Endodermal cell (in vitro differentiated cells): ENCODE data around the gene SOX12. TPM values are rescaled to one million over a fixed set of nuclear protein-coding genes. Genes with fewer than 3 reads are reported as not detected.

ENCODE experiments used
- DNase-seq: peaks from one replicate; pipeline ENCODE4 v3.0.0-alpha.2; 2017
- H3K27ac ChIP-seq: 2 replicates; pipeline ENCODE4 v1.5.1; 2013; ENCODE audit warnings: mild to moderate bottlenecking, low read depth, low read length, moderate library complexity
- H3K27me3 ChIP-seq: 2 replicates; pipeline ENCODE4 v1.6.1; 2013; ENCODE audit warnings: mild to moderate bottlenecking, low read length, moderate library complexity; ENCODE audit not compliant: insufficient read depth, control insufficient read depth, poor library complexity, severe bottlenecking
- H3K36me3 ChIP-seq: 2 replicates; pipeline ENCODE4 v1.7.0; 2013; ENCODE audit warnings: mild to moderate bottlenecking, low read length, moderate library complexity; ENCODE audit not compliant: control insufficient read depth, insufficient read depth
- H3K4me1 ChIP-seq: one replicate; pipeline ENCODE4 v1.7.0; 2013; ENCODE audit warnings: low read length; ENCODE audit not compliant: control insufficient read depth, insufficient read depth
- H3K4me3 ChIP-seq: 2 replicates; pipeline ENCODE4 v1.5.1; 2013; ENCODE audit warnings: mild to moderate bottlenecking, low read length, moderate library complexity
- H3K9ac ChIP-seq: 2 replicates; pipeline ENCODE4 v1.6.1; 2013; ENCODE audit warnings: mild to moderate bottlenecking, low read length, moderate library complexity; ENCODE audit not compliant: poor library complexity, severe bottlenecking; ENCODE audit errors: extremely low read depth
- H3K9me3 ChIP-seq: 2 replicates; pipeline ENCODE4 v1.6.1; 2013; ENCODE audit warnings: mild to moderate bottlenecking, low read length, moderate library complexity; ENCODE audit not compliant: control insufficient read depth
- H3K27ac Mint-ChIP-seq: 2 replicates; pipeline ENCODE4 v1.8.0; 2020; ENCODE audit warnings: mixed read lengths
- H3K27me3 Mint-ChIP-seq: 2 replicates; pipeline ENCODE4 v1.8.0; 2021; ENCODE audit warnings: mild to moderate bottlenecking, mixed read lengths; ENCODE audit not compliant: insufficient read depth
- H3K36me3 Mint-ChIP-seq: 2 replicates; pipeline ENCODE4 v1.8.0; 2020; ENCODE audit warnings: low read depth, mixed read lengths
- H3K4me1 Mint-ChIP-seq: 2 replicates; pipeline ENCODE4 v1.8.0; 2020; ENCODE audit warnings: mixed read lengths
- H3K4me3 Mint-ChIP-seq: 2 replicates; pipeline ENCODE4 v1.8.0; 2020; ENCODE audit warnings: mild to moderate bottlenecking, moderate library complexity, mixed read lengths
- H3K9me3 Mint-ChIP-seq: 2 replicates; pipeline ENCODE4 v1.8.0; 2020; ENCODE audit warnings: mild to moderate bottlenecking, mixed read lengths
- WGBS, 2 experiments: methylation state at CpG; one replicate each; pipeline versions ENCODE4 v1.1.5 to v1.1.7; 2013; ENCODE audit warnings: missing lambda C conversion rate in 2 of 2, mixed read lengths in 1 of 2; ENCODE audit not compliant: insufficient coverage in 1 of 2, insufficient read length in 1 of 2; 5-methylcytosine and 5-hydroxymethylcytosine counted together
- total RNA-seq, 2 donors: library from RNA; stranded (reverse); fragmentation: NEBNext Ultra II Directional in 1 of 2; extraction: Animal tissue kit (Norgen Biotek cat#: 25700) in 1 of 2; gene quantifications; 2 replicates in 1 of 2; 3 replicates in 1 of 2; pipeline ENCODE4 v1.2.1, GENCODE V29; 2021
- TF ChIP-seq, protein P1 (sequence below): fragments of 200-600 bp; sonication (generic); conservative IDR thresholded peaks from 2 replicates; pipeline ENCODE4 v1.5.0; 2021; ENCODE audit warnings: antibody characterized with exemption, mild to moderate bottlenecking

The SOX12 gene
- total RNA-seq, 2 donors from 2014 or later = 71.4 to 81.7 TPM

GRCh38 chr20:276620-277495 is 48.5 kb upstream of the SOX12 start:
- no peaks in the 10 kb centered on the region for H3K4me1 ChIP-seq
- H3K9me3 ChIP-seq = no peaks in the 10 kb centered on the region
- peaks cover 7% of the 10 kb centered on the region for H3K27me3 Mint-ChIP-seq
- 95 to 100% methylated on average over 4 to 11 of the region's 12 CpGs for WGBS, 2 experiments
- H3K4me1 Mint-ChIP-seq = peaks cover 2% of the 10 kb centered on the region
- no peaks in the 10 kb centered on the region for H3K27me3 ChIP-seq
- peaks cover 65% of the 10 kb centered on the region for H3K36me3 Mint-ChIP-seq
- no peak overlapping the region for H3K4me3 ChIP-seq
- H3K27ac ChIP-seq = no peak overlapping the region
- peak; percentile 32 for DNase-seq
- no peak overlapping the region for H3K4me3 Mint-ChIP-seq
- peaks cover 29% of the 10 kb centered on the region for H3K36me3 ChIP-seq
- no peak overlapping the region for H3K9ac ChIP-seq
- no peak overlapping the region for H3K27ac Mint-ChIP-seq
- TF ChIP-seq, protein P1, sequence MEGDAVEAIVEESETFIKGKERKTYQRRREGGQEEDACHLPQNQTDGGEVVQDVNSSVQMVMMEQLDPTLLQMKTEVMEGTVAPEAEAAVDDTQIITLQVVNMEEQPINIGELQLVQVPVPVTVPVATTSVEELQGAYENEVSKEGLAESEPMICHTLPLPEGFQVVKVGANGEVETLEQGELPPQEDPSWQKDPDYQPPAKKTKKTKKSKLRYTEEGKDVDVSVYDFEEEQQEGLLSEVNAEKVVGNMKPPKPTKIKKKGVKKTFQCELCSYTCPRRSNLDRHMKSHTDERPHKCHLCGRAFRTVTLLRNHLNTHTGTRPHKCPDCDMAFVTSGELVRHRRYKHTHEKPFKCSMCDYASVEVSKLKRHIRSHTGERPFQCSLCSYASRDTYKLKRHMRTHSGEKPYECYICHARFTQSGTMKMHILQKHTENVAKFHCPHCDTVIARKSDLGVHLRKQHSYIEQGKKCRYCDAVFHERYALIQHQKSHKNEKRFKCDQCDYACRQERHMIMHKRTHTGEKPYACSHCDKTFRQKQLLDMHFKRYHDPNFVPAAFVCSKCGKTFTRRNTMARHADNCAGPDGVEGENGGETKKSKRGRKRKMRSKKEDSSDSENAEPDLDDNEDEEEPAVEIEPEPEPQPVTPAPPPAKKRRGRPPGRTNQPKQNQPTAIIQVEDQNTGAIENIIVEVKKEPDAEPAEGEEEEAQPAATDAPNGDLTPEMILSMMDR = no peak
- peaks cover 3% of the 10 kb centered on the region for H3K9me3 Mint-ChIP-seq

DNA sequence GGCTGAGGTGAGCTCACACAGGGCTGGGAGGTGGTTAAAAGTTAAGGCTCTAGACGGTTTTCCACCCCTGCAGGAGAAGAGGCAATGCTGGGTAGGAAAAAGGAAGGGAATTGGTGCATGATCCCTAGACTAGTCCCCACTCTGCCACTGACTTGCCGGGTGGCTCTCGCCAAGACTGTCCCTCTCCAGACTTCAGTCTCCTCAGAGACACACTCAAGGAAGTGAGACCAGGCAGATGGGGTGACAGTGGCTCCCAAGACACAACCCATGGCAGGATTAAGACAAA is 47.9 kb upstream of the SOX12 start:
- no peak overlapping the region for H3K27ac ChIP-seq
- H3K4me3 Mint-ChIP-seq = no peak overlapping the region
- H3K36me3 Mint-ChIP-seq = peaks cover 63% of the 10 kb centered on the region
- no peaks in the 10 kb centered on the region for H3K4me1 ChIP-seq
- peaks cover 3% of the 10 kb centered on the region for H3K9me3 Mint-ChIP-seq
- no peaks in the 10 kb centered on the region for H3K9me3 ChIP-seq
- H3K9ac ChIP-seq = no peak overlapping the region
- H3K27me3 Mint-ChIP-seq = peaks cover 7% of the 10 kb centered on the region
- peaks cover 6% of the 10 kb centered on the region for H3K4me1 Mint-ChIP-seq
- H3K36me3 ChIP-seq = peaks cover 28% of the 10 kb centered on the region
- H3K27me3 ChIP-seq = no peaks in the 10 kb centered on the region
- H3K4me3 ChIP-seq = no peak overlapping the region
- 42 to 44% methylated on average over 2 of the region's 3 CpGs for WGBS, 2 experiments
- H3K27ac Mint-ChIP-seq = no peak overlapping the region
- TF ChIP-seq, protein P1 = no peak
- DNase-seq = no peak

DNA sequence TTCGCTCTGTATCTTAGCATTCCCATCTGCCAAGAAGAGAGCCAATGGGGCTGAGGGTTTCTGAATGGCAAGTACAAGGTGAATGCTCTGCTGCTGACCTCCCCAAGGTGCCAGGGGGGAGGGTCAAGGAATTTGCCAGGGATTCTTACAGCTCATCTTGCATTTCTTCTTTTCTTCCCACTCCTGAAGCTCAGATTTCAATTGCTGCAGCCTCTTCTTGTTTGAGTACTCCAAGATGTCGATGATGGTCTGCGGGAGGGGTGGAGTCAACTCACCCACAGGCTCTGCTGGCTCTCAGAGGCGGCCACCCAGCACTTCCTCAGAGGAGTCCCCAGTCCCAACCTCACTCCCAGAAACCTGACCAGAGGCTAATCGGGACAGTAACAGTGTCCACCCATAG is 47.2 kb upstream of the SOX12 start:
- Mint-ChIP-seq H3K27ac (no peak overlapping the region), H3K9me3 (peaks cover 3% of the 10 kb centered on the region), H3K27me3 (peaks cover 7% of the 10 kb centered on the region), H3K36me3 (peaks cover 59% of the 10 kb centered on the region), H3K4me3 (peak overlapping the region; percentile 39), H3K4me1 (peaks cover 6% of the 10 kb centered on the region)
- no peak overlapping the region for H3K27ac ChIP-seq
- TF ChIP-seq, protein P1 = no peak
- H3K9me3 ChIP-seq = no peaks in the 10 kb centered on the region
- H3K36me3 ChIP-seq = peaks cover 28% of the 10 kb centered on the region
- no peaks in the 10 kb centered on the region for H3K27me3 ChIP-seq
- H3K4me3 ChIP-seq = no peak overlapping the region
- H3K4me1 ChIP-seq = no peaks in the 10 kb centered on the region
- DNase-seq = no peak
- WGBS, 2 experiments = 80 to 100% methylated on average over 1 to 5 of the region's 5 CpGs
- no peak overlapping the region for H3K9ac ChIP-seq
